HG03460 (cell line): Measurements from ENCODE around the gene P3H2.

Experiments used
- ATAC-seq: cut with Tn5 transposase; IDR thresholded peaks from one replicate; pipeline ENCODE4 v1.9.1; 2021; ENCODE audit not compliant: unreplicated experiment

Gene P3H2

DNA sequence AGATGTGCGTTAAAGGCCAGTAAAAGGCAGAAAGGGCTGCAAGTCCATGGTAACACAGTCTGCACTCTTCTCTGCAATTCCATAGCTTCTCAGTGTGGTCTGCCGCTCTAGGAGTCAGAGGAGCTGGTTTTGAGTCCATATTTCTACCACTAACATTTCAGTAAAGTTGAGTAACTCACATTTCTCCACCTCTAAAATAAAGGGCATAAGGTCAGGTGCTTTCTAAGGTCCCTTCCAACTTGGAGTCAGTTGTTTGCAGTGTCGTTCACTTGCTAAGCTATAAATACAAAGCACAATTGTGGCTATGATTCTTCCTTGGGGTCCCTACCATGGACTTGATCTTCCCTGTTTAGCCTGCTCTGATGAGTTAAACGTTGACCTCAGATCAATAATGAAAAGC is 171.1 kb downstream of the P3H2 start:
- no peak for ATAC-seq

DNA sequence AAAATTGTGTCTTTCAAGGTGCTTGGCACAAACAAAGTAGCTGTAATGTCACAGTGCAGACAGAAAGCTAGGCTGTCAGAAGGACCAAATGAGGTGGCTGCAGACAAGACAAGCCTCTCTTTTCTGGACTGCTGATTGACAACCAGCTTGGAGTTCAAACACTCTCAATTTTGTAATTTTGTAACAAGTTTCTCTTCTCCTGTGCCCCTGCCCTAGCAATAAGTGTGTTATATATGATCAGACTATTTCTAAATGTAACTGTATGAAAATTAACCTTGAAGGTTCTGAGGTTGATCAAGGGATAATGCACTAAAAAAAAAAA is 172.0 kb downstream of the P3H2 start:
- ATAC-seq = no peak

DNA sequence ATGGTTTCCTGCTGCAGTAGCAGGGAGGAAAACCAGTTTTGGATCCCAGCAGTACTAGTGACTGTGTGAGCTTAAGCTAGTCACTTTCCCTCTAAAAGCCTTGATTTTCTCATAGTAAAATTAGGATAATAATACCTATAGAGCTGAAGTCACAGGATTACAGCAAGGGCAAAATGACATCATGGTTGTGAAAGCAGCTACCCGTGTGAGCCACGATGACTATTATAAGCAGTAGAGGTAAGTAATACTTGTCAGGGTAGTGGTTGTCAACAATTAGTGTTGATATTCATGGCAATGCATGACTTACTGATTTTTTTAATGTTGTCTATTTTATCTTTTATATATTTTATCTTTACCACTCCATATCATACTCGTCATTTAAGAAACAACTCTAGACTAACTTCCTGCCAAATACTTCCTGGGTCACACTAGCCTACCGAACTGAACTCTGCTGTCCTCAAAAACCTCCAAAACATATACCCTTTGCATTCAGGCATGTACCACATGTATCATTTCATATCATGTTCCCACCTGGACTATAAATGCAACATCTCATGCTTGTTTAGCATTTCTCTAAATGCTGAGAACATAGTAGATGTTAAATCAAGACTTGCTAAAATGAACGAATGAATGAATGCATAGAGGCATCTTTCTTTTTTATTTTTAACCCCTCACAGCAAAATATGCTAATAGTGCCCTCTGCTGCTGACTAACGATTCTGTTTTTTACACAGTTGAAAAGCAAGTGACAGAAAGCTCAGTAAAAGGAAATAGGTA is 172.6 kb downstream of the P3H2 start:
- no peak for ATAC-seq

DNA sequence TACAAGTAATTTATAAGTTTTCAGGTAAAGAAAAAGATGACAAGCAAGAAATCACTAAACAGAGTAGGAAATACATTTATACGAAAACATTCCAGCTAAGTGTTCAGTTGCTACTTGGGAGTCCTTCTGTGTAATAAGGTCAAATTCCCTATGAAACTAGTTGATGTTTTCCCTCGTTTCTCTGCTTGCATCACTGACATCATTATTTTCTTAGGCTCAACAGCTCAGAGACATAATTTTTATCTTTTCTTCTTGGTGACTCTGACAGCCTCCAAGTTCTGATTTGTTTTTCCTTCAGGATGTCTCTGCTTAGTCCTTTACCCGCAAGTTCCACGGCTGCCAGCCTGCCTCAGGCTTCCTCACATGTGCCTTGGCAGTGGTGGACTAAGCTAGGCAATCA is 173.6 kb downstream of the P3H2 start:
- no peak for ATAC-seq

DNA sequence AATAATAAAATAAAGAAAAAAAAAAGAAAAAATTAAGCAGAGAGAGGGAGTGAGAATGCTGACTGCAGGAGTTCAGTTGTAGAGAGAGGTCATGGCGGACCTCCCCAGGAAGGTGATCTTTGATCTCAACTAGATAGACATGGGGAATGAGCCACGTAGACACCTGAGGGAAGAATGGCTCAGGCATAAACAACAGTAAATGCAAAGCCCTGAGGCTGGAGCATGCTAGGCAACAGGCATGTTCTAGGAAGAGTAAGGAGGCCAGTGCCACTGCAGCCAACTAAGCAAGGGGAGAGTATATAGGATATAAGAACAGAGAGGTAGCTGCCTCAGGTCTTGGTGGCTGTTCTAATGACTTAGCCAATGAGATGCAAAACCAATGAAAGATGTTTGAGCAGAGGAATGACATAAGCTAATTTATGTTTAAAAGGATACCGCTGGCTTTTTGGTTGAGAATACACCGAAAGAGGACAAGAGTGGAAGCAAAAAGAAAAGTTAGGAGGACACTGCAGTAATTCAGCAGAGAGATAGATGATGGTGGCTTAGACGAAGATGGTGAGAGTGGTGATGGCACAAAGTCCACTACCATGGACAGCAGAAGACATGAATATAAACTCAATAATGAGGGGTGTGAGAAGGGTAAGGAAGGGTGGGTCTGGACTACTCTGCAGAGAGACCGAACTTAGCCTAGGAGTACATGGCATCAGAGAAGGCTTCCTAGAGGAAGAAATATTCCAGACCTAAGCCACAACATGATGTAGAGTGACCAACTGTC is 174.6 kb downstream of the P3H2 start:
- ATAC-seq = no peak

DNA sequence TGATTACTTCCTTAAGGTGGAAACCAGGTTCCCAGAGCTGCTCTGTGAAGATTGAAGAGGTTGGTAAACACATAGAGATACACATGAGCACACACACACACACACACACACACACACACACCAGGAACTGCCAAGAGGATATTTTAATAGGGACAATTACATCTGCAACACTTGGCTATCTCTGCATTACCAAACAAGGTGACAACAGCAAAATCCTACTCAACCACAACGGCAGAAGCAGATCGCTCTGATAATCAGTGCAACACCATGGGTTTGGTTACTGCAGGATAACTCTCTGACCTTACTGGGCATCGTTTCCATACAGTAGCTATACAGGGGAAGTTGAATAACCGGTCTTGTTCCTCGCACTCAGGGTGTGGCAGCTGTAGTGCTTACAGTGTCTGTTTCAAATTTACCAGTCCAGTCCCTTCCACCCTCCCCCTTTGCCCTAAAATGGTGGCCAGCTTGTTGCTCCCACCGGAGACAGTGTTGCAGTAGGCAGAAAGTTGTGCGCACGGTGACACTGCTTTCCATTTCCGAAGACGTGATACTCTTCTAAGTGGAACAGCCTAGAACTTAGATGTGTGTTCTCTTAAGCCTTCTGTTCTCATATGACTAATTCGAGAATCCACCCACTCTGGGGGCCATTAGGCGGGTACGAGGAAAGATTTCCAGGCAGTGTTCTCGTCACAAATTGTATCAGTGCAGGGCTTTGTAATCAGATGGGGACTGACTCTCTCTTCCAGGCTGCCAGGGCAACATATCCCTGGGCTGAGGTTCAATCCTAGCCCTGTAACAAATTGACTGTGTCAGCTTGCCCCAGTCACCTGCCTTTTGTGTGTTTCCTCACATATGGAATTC is 176.2 kb downstream of the P3H2 start:
- ATAC-seq = no peak

DNA sequence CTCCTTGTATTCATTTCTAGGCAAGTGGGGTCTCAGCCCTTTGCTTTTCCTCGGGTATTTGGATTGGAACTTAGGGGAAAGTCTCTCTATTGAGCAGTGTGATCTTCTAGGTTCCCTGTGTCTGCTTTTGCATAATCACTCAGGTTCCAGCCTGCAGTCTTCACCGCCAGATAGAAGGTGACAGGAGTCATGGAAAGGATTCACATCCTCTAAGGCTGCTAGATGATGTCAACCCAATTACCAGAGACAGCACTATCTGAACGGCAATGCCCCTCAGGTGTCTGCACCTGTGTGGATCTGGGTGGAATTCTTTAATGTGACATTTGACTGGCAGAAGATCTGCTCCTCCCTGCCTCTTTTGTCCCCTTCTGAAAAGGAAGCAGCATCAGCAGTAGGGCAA is 177.7 kb downstream of the P3H2 start:
- no peak for ATAC-seq

DNA sequence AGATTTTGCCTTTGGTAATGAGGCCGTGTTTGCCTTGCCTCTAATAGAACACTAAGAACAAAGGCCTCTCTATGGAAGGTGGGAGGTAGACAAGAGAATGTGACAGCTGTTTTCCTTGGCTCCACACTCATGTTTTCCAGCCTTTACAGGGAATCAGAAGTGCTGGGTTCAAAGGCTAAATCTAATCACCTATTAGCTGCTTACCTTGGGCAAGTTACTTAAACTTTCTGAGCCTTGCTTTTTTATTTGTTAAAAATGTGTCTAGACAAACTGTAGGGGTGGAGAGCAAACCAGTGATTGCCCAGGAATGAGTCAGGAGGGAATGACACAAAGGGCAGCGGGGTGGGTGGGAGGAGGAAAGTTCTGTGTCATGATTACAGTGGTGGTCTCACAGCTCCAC is 179.0 kb downstream of the P3H2 start:
- no peak for ATAC-seq

DNA sequence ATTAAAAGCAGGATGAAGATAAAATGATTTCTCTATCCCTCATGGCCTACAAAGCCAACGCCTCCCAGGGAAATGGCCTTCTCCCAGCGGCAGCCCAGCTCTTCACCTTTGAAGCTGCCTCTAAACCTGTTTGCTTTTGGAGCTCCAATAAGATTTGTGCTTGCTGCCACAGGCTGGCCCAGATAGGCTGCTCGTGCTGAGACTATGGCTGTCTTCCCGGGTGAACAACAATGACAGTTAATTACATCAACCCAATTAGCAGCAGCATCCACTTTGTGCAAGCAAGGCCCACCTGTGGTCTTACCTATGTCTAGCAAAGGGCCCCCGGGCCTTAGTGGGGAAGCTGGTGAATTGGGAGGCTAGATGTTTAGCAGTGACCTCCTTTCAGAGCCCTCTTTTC is 179.6 kb downstream of the P3H2 start:
- no peak for ATAC-seq

DNA sequence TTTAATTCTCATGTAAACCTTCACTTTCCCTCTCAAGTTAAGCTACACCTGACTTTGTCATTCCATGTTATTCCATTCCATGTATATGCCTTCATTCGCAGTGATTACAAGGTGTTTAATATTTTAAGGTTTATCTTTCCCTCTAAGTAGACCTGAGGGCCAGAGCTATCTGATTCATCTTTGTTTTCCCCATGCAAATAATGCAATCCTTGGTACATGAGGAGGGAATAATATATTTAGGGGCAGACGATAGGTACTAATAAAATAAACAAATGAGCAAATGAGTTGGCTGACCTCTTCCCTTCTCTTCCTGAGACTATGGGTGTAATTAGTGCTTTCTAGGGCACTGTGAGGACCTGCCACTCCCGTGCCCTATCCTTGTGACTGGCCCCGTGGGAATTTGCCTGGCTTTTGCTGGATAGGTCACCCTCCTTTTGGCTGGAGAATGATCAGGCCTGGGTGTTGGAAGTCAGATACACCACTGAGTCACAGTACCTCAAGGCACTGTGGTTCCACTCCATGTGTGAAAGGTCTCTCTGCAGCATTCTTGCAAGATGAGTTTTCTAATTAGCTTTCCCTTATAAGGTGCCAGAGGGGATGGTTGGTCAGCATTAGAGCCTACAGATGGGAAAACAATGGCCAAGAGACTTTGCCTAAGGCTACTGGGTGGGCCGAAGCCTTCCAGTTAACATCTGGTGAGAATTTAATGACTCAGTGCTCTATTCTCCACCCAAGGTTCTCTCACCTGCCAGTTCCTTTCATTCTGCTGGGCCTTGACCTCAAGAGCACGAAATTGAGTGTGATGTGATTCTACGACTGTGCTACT is 183.2 kb downstream of the P3H2 start:
- no peak for ATAC-seq

DNA sequence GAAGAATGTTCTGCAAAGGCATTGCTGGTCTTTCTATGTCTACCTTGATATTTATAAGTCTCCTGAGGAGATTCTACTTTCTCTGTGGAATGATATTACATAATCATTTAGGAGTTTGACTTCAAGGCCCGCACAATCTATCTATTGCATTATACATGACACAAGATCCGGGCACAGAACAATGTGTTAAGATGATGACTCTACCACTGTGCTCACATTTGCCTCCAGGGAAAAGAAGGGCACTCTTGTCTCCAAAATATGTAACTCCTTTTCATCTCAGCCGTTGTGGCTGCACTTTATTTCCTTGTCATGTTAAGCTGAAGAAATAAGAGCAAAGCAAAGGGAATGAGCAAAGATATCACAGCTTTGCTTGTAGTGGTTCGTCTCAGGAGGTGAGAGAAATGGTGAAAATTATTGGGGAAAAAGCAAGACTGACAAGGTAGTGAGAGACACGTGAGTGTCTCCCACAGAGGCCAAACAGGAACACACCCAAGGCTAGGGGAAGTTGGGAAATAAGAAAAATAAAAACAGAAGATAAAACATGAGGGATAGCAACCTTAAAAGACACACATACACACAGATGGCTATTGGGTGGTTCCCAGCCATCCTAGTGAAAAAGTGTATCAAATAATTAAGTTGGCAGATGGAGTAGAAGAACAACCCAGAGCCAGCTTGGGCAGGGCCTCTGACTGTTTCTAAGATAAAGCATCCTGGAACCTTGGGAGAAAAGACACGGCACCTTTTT is 184.3 kb downstream of the P3H2 start:
- ATAC-seq = no peak

DNA sequence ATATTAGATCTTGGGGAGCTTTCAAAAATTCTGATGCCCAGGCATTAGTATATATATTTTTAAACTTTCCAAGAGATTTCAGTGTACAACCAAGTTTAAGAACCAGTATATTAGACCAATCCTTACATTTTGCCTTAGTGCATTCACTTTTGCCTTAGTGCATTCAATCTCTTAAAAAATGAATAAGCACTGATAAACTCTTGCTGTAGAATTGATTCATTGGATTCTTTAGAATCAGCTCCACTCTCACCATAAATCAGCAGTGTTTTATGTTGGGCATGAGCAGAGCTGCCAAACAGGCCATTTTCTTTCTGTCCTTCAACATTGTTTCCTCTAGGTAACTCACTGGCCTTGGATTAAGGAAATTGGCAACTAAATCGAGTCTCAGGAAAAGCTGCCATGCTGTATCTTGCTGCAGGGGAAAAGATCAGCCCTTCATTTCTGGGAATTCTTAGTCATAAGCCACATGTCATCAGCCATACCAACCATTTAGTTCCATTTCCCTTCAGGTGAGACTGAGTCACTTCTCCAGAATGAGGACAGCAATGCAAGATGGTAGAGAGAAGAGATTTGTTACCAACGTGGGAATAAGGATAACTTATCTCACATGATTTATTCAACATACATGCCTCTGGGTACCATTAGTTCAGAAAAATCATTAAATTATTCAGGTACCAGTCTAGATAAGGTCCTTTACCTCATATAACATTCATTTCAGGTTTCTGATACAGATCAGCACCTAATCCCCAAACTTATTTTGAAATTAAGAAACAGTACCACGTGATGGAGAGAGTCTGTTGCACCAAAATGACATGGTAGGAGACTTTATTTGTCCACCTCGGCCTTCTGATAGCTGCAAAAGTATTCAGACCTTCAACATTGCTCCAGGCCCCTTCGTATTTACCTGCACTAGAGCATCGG is 192.5 kb downstream of the P3H2 start:
- no peak for ATAC-seq

DNA sequence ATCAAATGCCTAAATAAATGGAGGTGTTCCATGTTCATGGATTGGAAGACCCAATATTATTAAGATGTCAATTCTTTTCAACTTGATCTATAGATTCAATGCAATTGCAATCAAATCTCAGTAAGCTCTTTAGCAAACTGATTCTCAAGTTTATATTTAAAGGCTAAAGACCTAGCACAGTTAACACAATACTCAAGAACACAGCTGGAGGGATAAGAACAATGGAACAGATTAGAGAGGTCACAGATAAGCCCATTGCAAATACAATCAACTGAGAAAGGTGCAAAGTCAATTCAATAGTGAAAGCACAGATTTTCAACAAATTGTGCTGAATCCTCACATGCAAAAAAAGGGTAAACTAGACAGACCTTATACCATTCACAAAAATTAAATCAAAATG is 198.9 kb downstream of the P3H2 start:
- no peak for ATAC-seq

DNA sequence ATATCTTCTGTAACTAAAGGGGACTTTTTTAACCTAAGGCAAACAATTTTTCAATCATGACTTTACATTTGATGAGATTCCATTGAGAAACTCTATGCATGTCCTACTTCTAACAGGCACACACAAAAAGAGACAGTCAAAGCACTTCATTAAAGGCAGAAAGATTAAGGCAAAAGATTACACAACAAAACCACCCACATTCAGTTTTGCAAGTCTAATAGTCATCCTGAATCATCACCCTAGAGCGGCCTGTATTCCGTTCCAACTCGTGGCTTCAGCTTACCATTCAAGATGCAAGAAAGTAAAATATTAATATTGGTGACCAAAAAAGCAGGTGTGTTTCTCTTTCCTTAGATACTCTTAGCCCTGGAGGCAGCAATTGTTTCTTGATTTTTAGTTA is 205.9 kb downstream of the P3H2 start:
- ATAC-seq = no peak

DNA sequence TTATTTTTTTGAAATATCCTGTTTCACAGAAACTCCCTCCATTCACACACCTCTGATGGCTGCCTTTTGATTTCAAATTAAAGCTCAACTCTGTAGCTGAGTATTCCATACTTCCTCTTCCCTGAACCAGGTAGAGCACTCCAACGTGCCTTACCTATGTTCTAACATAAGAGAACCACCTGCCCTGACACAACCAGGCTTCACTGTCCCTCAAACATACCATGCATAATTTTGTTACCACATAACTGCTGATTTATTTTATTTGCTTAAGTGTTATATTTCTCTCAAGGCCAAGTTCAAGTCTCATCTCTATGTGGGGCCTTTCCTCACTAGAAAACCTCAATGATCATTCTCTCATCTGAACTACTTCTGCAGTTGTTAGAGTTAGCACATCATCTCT is 209.7 kb downstream of the P3H2 start:
- no peak for ATAC-seq

DNA sequence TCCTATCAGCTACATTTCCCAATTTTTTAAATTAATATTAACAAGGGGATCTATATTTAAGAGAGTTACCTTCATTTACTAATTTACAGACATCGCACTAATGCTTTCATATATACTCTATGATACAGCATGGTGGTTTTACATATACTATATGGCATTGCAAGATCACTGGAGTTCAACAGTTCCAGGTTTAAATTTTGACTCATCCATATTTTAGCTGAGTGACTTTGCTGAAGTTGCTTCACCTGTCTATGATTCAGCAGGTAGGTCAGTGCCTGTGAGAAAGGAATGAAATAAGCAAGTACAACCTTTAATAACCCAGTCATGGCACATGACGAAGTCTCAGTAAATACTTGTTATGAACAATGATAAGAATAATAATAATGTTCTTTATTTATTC is 211.1 kb downstream of the P3H2 start:
- ATAC-seq = no peak

DNA sequence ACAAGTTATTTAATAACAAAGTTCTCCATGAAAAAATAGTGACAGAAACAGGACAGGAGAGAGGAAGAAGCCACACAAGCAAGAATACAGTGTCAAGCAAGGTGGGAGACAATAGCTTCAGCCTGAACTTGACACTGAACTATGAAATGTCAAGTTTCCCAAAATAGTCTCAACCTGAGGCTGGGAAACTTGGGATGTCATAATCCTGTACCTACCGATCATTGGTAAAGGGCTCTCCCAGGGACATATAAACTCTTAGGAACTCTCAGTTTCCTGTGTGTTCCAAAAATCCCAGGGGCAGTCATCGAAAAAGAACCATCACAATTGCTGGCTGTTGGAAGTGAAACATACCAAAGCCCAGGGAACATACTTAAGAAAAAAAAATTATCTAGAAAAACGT is 211.6 kb downstream of the P3H2 start:
- no peak for ATAC-seq

DNA sequence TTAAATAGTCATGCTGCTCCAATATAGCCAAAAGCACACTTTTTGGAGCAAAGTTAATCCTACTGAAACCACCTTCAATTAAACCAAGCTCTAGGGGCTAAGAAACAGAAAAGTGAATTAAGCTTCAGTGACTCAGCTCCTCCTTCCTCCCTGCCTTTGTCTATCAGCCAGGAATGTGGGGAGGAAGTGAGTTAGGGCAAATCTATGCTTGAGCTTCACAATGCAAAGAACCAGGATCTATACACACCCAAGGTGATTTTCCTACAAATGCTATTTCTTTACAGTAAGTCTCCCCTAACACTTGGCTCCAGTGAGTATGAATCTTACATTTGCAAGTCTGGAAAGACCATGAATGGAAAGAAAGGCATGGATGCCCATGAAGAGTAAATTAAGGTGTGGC is 212.1 kb downstream of the P3H2 start:
- no peak for ATAC-seq

DNA sequence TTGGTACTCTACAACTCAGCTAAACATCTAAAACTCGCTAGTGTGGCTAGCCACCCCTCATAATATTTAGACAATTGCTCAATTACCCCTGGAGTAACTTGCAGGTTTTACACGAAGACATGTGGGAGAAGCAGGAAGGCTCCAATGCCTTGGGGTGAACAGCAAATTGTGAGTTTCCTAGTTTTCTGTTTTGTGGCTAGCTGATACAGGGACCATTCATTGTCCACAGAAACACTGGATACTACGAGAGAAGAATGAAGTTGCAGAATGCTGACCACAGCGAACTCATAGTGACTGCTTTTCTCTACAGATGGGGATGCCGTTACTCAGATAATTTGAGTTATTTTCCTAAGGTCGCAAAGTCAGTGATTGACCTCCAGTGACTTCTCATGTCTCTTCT is 212.9 kb downstream of the P3H2 start:
- no peak for ATAC-seq
